Rectal smooth muscle tissue (tissue), 1 donor: ENCODE data around the gene DTNBP1.
A peak's percentile ranks its signal among the peaks of the same experiment; 100 is the strongest.
"Not testable (repeated sequence)": the region's sequence is repeated elsewhere in the genome, so short reads cannot be mapped to it uniquely, and the experiment has no call there.

ENCODE experiments used
- H3K27ac ChIP-seq: one replicate; pipeline ENCODE4 v1.7.0; 2013; ENCODE audit warnings: low read depth, low read length, inconsistent platforms
- H3K27me3 ChIP-seq: one replicate; pipeline ENCODE4 v1.7.0; 2013; ENCODE audit warnings: low read length; ENCODE audit not compliant: control insufficient read depth, insufficient read depth
- H3K36me3 ChIP-seq: one replicate; pipeline ENCODE4 v1.7.0; 2013; ENCODE audit warnings: low read length; ENCODE audit not compliant: control insufficient read depth, insufficient read depth
- H3K4me1 ChIP-seq: one replicate; pipeline ENCODE4 v1.7.0; 2013; ENCODE audit warnings: low read length; ENCODE audit not compliant: control insufficient read depth, insufficient read depth
- H3K4me3 ChIP-seq: one replicate; pipeline ENCODE4 v1.7.0; 2013; ENCODE audit warnings: low read length
- H3K9ac ChIP-seq: one replicate; pipeline ENCODE4 v1.7.0; 2013; ENCODE audit warnings: low read length

The DTNBP1 gene

GRCh38 chr6:15661853-15662325 lies 939 bp downstream of the DTNBP1 start:
- Histone ChIP-seq H3K27me3 (no peaks in the 10 kb centered on the region), H3K27ac (peak overlapping the region; percentile 68), H3K9ac (peak overlapping the region; percentile 77), H3K4me3 (peak overlapping the region; percentile 66), H3K4me1 (peaks cover 8% of the 10 kb centered on the region), H3K36me3 (no peaks in the 10 kb centered on the region)

GRCh38 chr6:15659181-15659580 lies 3.6 kb downstream of the DTNBP1 start:
- H3K4me3 ChIP-seq = no peak overlapping the region
- no peak overlapping the region for H3K27ac ChIP-seq
- no peak overlapping the region for H3K9ac ChIP-seq
- H3K27me3 ChIP-seq = no peaks in the 10 kb centered on the region
- no peaks in the 10 kb centered on the region for H3K36me3 ChIP-seq
- H3K4me1 ChIP-seq = peaks cover 8% of the 10 kb centered on the region

- H3K4me1 ChIP-seq = peaks cover 5% of the 10 kb centered on the region
- H3K27me3 ChIP-seq = no peaks in the 10 kb centered on the region
- H3K36me3 ChIP-seq = no peaks in the 10 kb centered on the region
- no peak overlapping the region for H3K27ac ChIP-seq
- no peak overlapping the region for H3K9ac ChIP-seq
- no peak overlapping the region for H3K4me3 ChIP-seq
Measured at GRCh38 chr6:15658181-15658744, 4.6 kb downstream of the DTNBP1 start.

GRCh38 chr6:15657290-15657689 lies 5.5 kb downstream of the DTNBP1 start:
- H3K4me3 ChIP-seq = no peak overlapping the region
- no peak overlapping the region for H3K9ac ChIP-seq
- peaks cover 3% of the 10 kb centered on the region for H3K4me1 ChIP-seq
- H3K27ac ChIP-seq = no peak overlapping the region
- no peaks in the 10 kb centered on the region for H3K27me3 ChIP-seq
- no peaks in the 10 kb centered on the region for H3K36me3 ChIP-seq

- Histone ChIP-seq H3K4me1 (no peaks in the 10 kb centered on the region), H3K27me3 (no peaks in the 10 kb centered on the region), H3K4me3 (no peak overlapping the region), H3K36me3 (no peaks in the 10 kb centered on the region), H3K9ac (no peak overlapping the region), H3K27ac (no peak overlapping the region)
Measured at GRCh38 chr6:15656145-15656544, 6.7 kb downstream of the DTNBP1 start.

- Histone ChIP-seq H3K4me1 (no peaks in the 10 kb centered on the region), H3K9ac (no peak overlapping the region), H3K27ac (no peak overlapping the region)
Measured at GRCh38 chr6:15654250-15654649, 8.6 kb downstream of the DTNBP1 start.

GRCh38 chr6:15653581-15653980 lies 9.2 kb downstream of the DTNBP1 start:
- H3K4me1 ChIP-seq = no peaks in the 10 kb centered on the region
- no peak overlapping the region for H3K4me3 ChIP-seq
- no peaks in the 10 kb centered on the region for H3K36me3 ChIP-seq
- H3K27me3 ChIP-seq = no peaks in the 10 kb centered on the region
- H3K27ac ChIP-seq = no peak overlapping the region
- no peak overlapping the region for H3K9ac ChIP-seq

More at GRCh38 chr6:15654250-15654649, 8.6 kb downstream of the DTNBP1 start:
- Histone ChIP-seq H3K4me3 (no peak overlapping the region), H3K27me3 (no peaks in the 10 kb centered on the region), H3K36me3 (no peaks in the 10 kb centered on the region)

GRCh38 chr6:15650004-15650559 lies 12.7 kb downstream of the DTNBP1 start:
- not testable (repeated sequence) for H3K27me3 ChIP-seq, H3K36me3 ChIP-seq, H3K9ac ChIP-seq, H3K4me1 ChIP-seq, H3K4me3 ChIP-seq, H3K27ac ChIP-seq

- Histone ChIP-seq H3K4me1 (no peaks in the 10 kb centered on the region), H3K9ac (no peak overlapping the region), H3K36me3 (no peaks in the 10 kb centered on the region), H3K27ac (no peak overlapping the region), H3K27me3 (no peaks in the 10 kb centered on the region), H3K4me3 (no peak overlapping the region)
Measured at GRCh38 chr6:15644904-15645303, 17.9 kb downstream of the DTNBP1 start.

GRCh38 chr6:15643542-15643941 lies 19.3 kb downstream of the DTNBP1 start:
- H3K9ac ChIP-seq = no peak overlapping the region
- no peak overlapping the region for H3K27ac ChIP-seq
- no peak overlapping the region for H3K4me3 ChIP-seq
- no peaks in the 10 kb centered on the region for H3K4me1 ChIP-seq
- H3K36me3 ChIP-seq = peaks cover 2% of the 10 kb centered on the region
- no peaks in the 10 kb centered on the region for H3K27me3 ChIP-seq

- Histone ChIP-seq H3K36me3 (peaks cover 2% of the 10 kb centered on the region), H3K4me1 (no peaks in the 10 kb centered on the region), H3K27me3 (no peaks in the 10 kb centered on the region), H3K4me3 (no peak overlapping the region), H3K9ac (no peak overlapping the region), H3K27ac (no peak overlapping the region)
Measured at GRCh38 chr6:15642276-15642675, 20.6 kb downstream of the DTNBP1 start.

GRCh38 chr6:15638373-15638772 lies 24.5 kb downstream of the DTNBP1 start:
- no peaks in the 10 kb centered on the region for H3K4me1 ChIP-seq

GRCh38 chr6:15631432-15631831 lies 31.4 kb downstream of the DTNBP1 start:
- Histone ChIP-seq H3K4me3 (no peak overlapping the region), H3K36me3 (no peaks in the 10 kb centered on the region), H3K27me3 (no peaks in the 10 kb centered on the region), H3K27ac (no peak overlapping the region), H3K4me1 (no peaks in the 10 kb centered on the region), H3K9ac (no peak overlapping the region)

More at GRCh38 chr6:15638373-15638772, 24.5 kb downstream of the DTNBP1 start:
- no peak overlapping the region for H3K27ac ChIP-seq
- H3K36me3 ChIP-seq = peaks cover 2% of the 10 kb centered on the region
- no peak overlapping the region for H3K4me3 ChIP-seq
- H3K9ac ChIP-seq = no peak overlapping the region
- H3K27me3 ChIP-seq = no peaks in the 10 kb centered on the region
